Fibroblast of mammary gland (primary cell): ENCODE measurements around the gene TMEM186.
"Not testable (repeated sequence)": the region's sequence is repeated elsewhere in the genome, so short reads cannot be mapped to it uniquely, and the experiment has no call there.

Experiments used
- DNase-seq: peaks from one replicate; pipeline ENCODE4 v3.0.0-alpha.2; 2010; ENCODE audit warnings: low read depth
- H3K4me3 ChIP-seq: 2 replicates; pipeline ENCODE4 v1.5.1; 2011; ENCODE audit warnings: low read depth, mild to moderate bottlenecking, low read length, moderate library complexity; ENCODE audit not compliant: control insufficient read depth
- CTCF ChIP-seq: conservative IDR thresholded peaks from 2 replicates; pipeline ENCODE4 v1.5.1; 2011; ENCODE audit warnings: low read depth, low read length, inconsistent platforms; ENCODE audit not compliant: control insufficient read depth, insufficient read depth

Gene TMEM186

DNA sequence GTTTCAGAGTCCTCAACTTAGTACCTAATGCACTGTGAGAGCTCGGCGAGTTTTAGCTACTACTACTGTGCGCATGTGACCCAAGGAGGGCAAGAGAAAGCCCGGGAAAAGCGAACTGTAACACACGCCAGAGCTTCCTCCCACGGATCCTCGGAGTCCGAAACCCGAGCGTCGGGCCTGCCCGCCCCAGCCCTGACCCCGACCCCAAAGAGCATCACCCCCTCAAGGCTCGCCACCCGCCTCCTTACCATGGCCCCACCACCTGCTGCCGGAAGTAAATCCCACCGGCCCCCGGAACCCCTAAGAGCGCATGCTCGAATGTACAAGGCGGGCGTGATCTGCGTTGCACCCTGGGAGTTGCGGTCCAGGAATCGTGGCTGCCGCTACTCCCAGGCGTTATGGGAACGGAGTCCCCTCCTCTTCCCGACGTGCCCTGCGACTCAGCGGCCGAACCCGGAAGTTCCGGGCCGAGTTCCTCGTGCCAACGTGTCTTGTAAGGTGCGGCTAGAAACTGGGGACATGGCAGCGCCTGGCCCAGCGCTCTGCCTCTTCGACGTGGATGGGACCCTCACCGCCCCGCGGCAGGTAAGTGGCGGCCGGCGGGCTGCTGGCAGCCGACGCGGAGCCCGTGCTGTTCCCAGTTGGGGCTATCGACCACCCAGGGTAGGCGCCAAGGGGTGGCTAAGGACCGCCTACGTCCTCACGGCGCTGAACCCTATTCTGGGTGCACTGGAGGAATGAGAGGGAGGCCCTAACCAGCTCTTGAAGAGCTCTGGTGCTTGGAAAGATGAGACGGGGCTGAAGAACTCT is at the start of gene TMEM186, which contains the start of gene PMM2:
Gene TMEM186 (minus strand): TSS at position 276 of the 810 bp plus-strand sequence. CDS start 25 bp downstream, at position 251.
Gene PMM2 (plus strand): TSS at position 476 of the 810 bp plus-strand sequence. CDS start 44 bp downstream, at position 520.
- peak; percentile 94 for DNase-seq
- TF ChIP-seq CTCF: no peak
- H3K4me3 ChIP-seq: peak within 1 kb of the TSS; percentile 87

DNA sequence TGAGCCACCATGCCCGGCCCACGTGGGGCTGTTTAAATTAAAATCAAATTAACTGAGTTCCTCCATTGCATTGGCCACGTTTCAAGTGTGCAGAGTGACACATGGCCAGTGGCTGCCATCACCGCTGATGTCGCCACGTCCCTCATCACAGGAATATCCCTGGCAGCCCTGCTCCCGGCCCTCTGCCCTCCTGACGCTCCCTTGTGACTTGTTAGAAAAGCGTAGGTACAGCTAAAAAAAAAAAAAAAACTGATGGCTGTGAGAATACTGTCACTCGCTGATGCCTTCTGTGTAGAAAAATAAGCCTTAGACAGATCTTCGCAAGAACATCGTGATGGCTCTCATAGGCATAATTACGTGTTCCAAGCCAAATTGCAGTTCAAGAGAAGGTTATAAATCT is 49.7 kb upstream of the TMEM186 start:
- DNase-seq: no peak
- no peak for TF ChIP-seq CTCF
- no peak overlapping the region for H3K4me3 ChIP-seq

DNA sequence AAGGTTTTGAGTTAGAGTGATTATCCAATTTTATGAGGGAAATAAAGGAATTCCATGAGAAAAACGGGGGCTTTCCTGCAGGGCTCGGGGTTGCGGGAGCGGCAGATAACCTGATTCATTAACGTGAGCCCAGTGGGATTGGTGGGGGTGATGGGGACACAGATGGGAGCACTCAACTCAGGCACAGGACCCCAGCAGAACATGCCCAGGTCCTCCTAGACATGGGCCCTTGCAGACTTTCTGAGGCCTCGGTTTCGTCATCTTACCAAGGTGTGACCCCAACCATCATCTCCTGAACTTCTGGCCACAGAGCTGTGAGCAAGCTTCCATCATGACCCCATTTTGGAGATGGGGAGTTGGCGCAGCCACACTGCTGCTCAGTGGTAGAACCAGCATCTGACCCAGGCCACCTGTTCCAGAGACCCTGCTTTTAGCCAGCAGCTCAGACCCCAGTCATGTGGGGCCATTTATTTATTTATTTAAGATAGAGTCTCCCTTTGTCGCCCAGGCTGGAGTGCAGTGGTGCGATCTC is 49.0 kb upstream of the TMEM186 start:
- no peak for DNase-seq
- H3K4me3 ChIP-seq: no peak overlapping the region
- no peak for TF ChIP-seq CTCF

DNA sequence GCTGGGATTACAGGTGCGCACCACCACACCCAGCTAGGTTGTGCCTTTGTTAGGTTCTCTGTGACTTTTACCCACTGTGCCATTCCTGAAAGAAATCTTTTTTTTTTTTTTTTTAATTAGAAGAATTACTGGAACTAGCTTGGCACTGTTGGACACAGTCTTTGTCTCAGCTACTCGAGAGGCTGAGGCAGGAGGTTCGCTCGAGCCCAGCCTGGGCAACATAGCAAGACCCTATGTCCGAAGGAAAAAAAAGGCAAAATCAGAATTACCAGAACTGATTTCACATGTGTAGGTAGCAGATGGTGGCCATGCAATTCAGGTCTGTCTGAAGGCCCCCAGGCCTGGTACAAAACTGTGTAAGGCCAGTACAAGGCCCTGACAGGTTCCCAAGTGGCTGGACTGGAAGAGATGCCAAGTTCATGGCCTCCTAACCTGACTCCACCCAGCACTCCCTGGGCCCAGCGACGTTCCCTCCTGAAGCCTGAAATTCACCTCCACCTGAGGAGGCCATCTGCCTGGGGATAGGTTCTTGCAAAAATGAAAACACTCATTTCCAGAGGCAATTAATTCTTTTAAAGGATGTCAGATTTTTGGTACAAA is 48.4 kb upstream of the TMEM186 start:
- no peak for TF ChIP-seq CTCF
- no peak overlapping the region for H3K4me3 ChIP-seq
- DNase-seq: no peak

DNA sequence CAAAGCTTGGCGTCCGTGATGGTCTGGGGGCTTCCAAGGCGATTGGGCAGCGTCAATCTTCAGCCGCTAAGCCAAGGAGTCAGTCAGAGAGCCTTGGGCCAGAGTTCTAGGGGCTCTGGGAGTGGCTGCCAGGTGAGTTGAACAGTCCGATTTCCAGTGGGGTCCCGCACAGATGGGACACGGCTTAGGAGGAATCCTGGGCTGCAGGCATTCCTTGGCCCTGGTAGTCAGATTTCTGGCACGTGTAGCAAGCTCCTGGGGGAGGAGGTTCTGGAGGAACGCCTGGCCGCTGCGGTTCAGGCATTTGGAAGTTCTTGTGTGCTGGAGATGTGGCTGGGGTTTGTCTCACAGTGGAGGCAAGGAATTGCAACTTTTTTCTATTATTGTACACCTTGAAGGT is 45.9 kb upstream of the TMEM186 start:
- not testable (repeated sequence) for DNase-seq, H3K4me3 ChIP-seq

DNA sequence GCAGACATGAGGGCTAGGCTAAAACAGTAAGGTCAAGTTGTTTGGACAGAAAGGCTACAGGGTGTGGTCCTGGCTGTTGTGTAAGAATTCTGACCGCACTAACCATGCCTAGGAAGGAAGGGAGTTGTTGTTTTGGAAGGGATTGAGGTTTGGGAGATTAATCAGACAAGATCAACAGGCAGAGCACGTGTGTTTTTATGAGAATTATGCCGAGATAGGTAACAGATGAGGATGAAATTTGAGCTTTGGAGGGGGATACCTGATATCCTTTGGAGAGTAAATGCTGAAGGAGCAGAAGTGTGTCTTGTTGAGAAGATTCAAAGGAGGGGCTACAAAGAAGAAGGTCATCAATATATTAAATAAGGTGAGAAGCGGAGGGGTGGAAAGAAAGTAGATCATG is 44.6 kb upstream of the TMEM186 start:
- DNase-seq: peak; percentile 70
- not testable (repeated sequence) for H3K4me3 ChIP-seq

- DNase-seq, H3K4me3 ChIP-seq: not testable (repeated sequence)
Observed at GRCh38 chr16:8837594-8837993, 40.2 kb upstream of the TMEM186 start.

DNA sequence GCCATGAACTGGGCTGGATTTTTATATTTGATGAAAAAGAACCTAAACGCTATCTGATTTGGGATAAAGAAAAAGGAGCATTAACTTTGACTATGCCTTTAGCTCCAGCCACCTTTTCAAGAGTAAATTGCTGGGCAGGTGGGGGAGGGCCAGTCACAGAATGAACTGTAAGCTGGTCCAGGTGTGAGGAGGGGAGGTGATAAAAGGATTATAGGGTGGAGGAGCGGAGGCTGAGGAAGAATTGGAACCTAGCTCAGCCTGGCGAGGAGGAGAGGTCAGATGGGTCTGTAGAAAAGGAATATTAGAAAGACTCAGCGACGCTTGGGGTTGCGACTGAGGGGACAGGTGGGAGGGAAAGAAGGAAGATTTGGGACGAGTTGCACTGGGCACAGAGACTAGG is 39.4 kb upstream of the TMEM186 start:
- H3K4me3 ChIP-seq, DNase-seq: not testable (repeated sequence)

GRCh38 chr16:8832717-8833105 is 35.3 kb upstream of the TMEM186 start:
- no peak for DNase-seq
- TF ChIP-seq CTCF: no peak
- no peak overlapping the region for H3K4me3 ChIP-seq
